HG03280 (cell line): Measurements from ENCODE around the gene SCNN1A.

Source experiments
- ATAC-seq: cut with Tn5 transposase; IDR thresholded peaks from one replicate; pipeline ENCODE4 v1.9.1; 2021; ENCODE audit warnings: mild to moderate bottlenecking, moderate library complexity; ENCODE audit not compliant: unreplicated experiment

The SCNN1A gene

DNA sequence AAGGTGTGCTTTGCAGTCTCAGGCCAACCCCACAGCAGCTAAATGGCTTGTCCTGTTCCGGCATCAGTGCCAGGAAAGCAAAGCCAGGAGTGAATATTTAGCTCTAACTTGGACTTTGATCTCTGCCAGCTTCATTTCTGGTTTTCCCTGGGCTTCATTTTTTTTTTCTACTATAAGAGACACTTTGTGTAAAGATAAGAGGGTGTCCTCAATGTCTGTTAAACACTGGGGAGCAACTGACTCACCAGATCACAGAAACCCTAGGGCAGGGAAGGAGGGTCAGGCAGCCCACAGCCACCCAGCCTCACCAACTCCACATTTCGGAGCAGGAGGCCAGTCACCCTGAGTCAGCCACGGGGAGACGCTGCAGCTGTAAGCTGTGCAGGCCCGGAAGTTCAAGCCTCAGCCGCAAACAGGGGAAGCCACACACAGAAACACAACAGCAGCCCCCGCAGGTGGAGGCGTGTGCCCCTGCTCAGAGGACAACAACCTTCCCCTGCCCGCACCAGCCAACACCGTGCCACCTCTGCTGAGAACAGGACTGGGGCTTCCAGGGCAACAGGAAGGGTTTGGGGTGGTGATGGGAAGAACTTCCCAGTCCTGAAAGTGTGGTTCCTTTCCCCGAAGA lies 39.8 kb downstream of the SCNN1A start:
- ATAC-seq: peak; percentile 66

- no peak for ATAC-seq
Measured at GRCh38 chr12:6334940-6335450, 40.4 kb downstream of the SCNN1A start.

GRCh38 chr12:6334359-6334758 lies 41.0 kb downstream of the SCNN1A start:
- ATAC-seq: no peak

GRCh38 chr12:6333566-6333965 lies 41.8 kb downstream of the SCNN1A start:
- no peak for ATAC-seq

- no peak for ATAC-seq
Measured at GRCh38 chr12:6333029-6333428, 42.3 kb downstream of the SCNN1A start.

- ATAC-seq: no peak
Measured at GRCh38 chr12:6332459-6332858, 42.9 kb downstream of the SCNN1A start.

- no peak for ATAC-seq
Measured at GRCh38 chr12:6330999-6331714, 44.2 kb downstream of the SCNN1A start.

DNA sequence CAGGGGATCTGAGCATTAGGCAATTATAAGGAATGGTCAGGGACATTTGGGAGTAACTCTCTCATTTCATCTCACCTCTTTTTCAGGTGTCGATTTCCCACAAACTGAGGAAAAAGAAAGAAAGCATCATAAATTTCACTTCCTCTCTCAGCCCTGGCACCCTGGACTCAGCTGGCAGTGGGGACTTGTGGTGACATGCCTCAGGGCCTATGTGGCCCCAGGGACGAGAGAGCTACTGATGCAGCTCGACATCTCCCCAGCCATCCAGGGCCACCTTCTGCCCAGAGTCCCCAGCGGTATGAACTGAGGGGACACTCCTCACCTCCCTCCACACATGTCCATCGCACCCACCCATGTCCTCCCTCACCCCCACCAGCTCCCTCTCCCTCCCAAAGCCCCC lies 45.2 kb downstream of the SCNN1A start:
- no peak for ATAC-seq

- no peak for ATAC-seq
Measured at GRCh38 chr12:6329703-6330064, 45.7 kb downstream of the SCNN1A start.

GRCh38 chr12:6328945-6329702 lies 46.2 kb downstream of the SCNN1A start:
- no peak for ATAC-seq

GRCh38 chr12:6328045-6328779 lies 47.2 kb downstream of the SCNN1A start:
- ATAC-seq: no peak

DNA sequence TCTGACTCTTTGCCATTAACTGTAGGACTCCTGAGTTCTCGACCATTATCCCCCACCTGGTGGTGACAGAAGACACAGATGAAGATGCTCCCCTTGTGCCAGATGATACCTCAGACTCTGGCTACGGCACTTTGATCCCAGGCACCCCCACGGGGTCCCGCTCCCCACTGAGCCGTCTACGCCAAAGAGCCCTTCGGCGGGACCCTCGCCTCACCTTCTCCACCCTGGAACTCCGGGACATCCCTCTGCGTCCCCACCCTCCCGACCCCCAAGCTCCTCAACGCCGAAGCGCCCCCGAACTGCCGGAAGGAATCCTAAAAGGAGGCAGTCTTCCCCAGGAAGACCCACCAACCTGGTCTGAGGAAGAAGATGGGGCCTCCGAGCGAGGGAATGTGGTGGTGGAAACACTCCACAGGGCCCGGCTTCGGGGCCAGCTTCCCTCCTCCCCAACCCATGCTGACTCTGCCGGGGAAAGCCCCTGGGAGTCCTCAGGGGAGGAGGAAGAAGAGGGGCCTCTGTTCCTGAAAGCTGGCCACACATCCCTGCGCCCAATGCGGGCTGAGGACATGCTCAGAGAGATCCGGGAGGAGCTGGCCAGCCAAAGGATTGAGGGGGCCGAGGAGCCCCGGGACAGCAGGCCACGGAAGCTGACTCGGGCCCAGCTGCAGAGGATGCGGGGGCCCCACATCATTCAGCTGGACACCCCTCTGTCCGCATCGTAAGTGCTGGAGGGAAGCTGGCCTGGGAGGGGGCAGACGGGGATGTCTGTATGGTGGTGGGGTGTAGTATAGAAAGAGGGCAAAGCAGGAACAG lies 47.9 kb downstream of the SCNN1A start:
- ATAC-seq: no peak

GRCh38 chr12:6326316-6327228 lies 48.8 kb downstream of the SCNN1A start:
- no peak for ATAC-seq

DNA sequence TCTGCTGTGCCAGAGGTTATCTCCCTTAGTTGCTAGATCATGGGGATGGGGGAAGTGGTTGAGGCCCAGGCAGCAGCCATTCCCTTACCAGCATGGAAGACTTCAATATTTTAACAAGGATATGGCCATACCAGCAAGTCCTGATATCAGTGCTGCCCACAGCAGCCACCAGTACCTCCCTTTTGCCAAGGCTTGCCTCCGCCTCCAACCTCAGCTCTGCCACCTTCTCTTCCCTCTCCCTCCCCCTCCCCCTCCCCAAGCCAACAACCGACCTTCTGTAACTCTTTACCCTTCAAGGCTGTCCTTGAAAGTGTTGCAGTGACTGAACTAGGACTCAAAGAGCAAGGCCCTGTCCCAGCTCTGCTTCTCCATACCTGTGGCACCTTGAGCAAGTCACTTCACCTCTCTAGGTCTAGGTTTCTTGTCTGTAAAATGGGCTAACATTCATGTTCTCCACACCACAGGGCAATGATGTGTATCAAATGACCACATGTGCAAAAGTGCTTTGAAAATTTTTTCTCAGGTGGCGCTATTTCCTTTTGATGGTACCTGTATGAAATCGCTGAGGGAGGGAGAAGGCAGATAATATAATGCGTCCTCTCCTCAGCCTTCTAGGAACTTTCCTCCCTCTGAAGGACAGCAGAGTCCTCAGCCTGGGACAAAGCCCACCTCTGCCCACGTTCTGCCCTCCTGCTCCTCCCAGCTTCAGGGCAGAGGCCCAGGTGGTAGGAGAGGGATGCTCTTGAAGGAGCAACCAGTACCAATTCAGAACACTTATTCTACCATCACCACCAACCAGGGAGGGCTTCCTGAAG lies 50.2 kb downstream of the SCNN1A start:
- ATAC-seq: no peak

- no peak for ATAC-seq
Measured at GRCh38 chr12:6323995-6324711, 51.2 kb downstream of the SCNN1A start.

DNA sequence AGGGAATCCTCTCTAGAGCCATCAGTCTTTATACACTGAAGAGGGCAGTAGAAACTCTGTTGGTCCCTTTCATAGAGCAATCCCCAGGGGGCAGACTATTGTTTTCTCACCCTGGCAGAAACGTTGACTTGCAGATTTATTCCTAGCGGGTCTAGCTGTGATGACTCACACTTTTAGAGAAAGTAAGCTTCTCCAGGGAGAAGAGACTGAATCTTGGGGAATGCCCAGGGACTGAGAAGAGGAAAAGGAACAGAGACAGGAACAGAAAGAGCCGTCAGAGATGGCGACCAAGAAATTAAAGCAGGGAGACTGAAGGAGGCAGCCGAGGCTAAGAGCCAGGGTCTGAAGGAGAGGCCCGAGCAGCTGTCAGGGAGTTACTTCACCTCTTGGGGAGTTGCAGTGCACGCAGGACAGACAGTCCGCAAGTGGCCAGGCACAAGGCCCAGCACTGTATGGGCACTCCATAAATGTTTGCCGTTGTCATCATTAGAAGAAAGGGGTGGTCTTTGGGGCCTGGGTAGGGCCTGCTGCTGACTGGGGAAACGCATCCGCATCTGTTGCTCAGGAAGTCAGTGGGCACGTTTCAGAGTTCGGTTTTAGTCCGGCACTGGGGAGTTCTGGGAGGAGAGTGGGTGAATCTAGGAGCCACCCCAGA lies 51.9 kb downstream of the SCNN1A start:
- no peak for ATAC-seq

DNA sequence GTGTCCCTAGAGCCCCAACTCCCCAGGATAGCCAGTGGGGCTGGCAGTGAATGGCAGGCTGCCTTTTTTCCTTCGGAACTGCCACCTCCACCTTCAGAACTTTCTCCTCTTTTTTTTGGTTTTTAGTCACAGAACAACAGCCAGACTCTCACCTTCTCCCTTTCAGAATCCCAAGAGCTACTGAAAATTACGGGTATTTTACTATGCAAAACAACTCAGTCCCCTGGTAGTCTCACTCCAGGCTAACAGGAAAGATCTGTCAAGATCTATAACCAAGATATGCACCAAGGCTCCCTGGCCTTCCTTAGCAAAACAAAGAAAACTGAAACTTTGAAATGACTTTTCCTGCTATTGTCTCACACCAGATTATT lies 52.4 kb downstream of the SCNN1A start:
- ATAC-seq: no peak
